MM.1S (cell line): ENCODE data around the gene COL26A1.

Experiments
- DNase-seq: peaks from one replicate; pipeline ENCODE4 v3.0.0-alpha.2; 2015
- H2AFZ ChIP-seq: fragments of 300-600 bp; sonication (generic); 2 replicates; pipeline ENCODE4 v1.6.0; 2016; ENCODE audit warnings: antibody characterized with exemption, low read length
- H3F3A ChIP-seq: fragments of 300-600 bp; sonication (generic); 2 replicates; pipeline ENCODE4 v1.6.1; 2016; ENCODE audit warnings: mild to moderate bottlenecking, antibody characterized with exemption, low read length, moderate library complexity, mixed read lengths; ENCODE audit not compliant: insufficient read depth
- H3K27ac ChIP-seq: fragments of 300-600 bp; sonication (generic); 2 replicates; pipeline ENCODE4 v1.5.1; 2016; ENCODE audit warnings: mild to moderate bottlenecking, low read length
- H3K27me3 ChIP-seq: fragments of 300-600 bp; sonication (generic); replicated peaks from 2 replicates; pipeline ENCODE4 v1.6.0; 2016; ENCODE audit warnings: low read length; ENCODE audit not compliant: insufficient read depth
- H3K36me3 ChIP-seq: fragments of 300-600 bp; sonication (generic); replicated peaks from 2 replicates; pipeline ENCODE4 v1.6.1; 2016; ENCODE audit warnings: mild to moderate bottlenecking, low read length, mixed read lengths; ENCODE audit not compliant: insufficient read depth
- H3K4me1 ChIP-seq: fragments of 300-600 bp; sonication (generic); 2 replicates; pipeline ENCODE4 v1.6.1; 2016; ENCODE audit warnings: low read length, mixed read lengths
- H3K4me2 ChIP-seq: fragments of 300-600 bp; sonication (generic); 2 replicates; pipeline ENCODE4 v1.6.0; 2016; ENCODE audit warnings: low read depth, low read length
- H3K4me3 ChIP-seq: fragments of 300-600 bp; sonication (generic); 2 replicates; pipeline ENCODE4 v1.5.1; 2016; ENCODE audit warnings: low read length, mixed read lengths
- H3K79me2 ChIP-seq: fragments of 300-600 bp; sonication (generic); 2 replicates; pipeline ENCODE4 v1.6.1; 2016; ENCODE audit warnings: mixed run types, low read length, mixed read lengths
- H3K9ac ChIP-seq: fragments of 300-600 bp; sonication (generic); 2 replicates; pipeline ENCODE4 v1.6.1; 2016; ENCODE audit warnings: low read length, mixed read lengths
- H3K9me2 ChIP-seq: fragments of 300-600 bp; sonication (generic); replicated peaks from 2 replicates; pipeline ENCODE4 v1.6.1; 2016; ENCODE audit warnings: mild to moderate bottlenecking, low read length, mixed read lengths; ENCODE audit not compliant: insufficient read depth
- H3K9me3 ChIP-seq: fragments of 300-600 bp; sonication (generic); replicated peaks from 2 replicates; pipeline ENCODE4 v1.6.1; 2016; ENCODE audit warnings: mild to moderate bottlenecking, low read length, mixed read lengths; ENCODE audit not compliant: insufficient read depth
- H4K20me1 ChIP-seq: fragments of 300-600 bp; sonication (generic); 2 replicates; pipeline ENCODE4 v1.6.1; 2016; ENCODE audit warnings: mild to moderate bottlenecking, low read length, moderate library complexity, mixed read lengths; ENCODE audit not compliant: insufficient read depth
- EZH2 ChIP-seq: fragments of 300-600 bp; sonication (generic); optimal IDR thresholded peaks from 2 replicates; pipeline ENCODE3; 2017; ENCODE audit warnings: low read depth, mild to moderate bottlenecking, antibody characterized with exemption, low read length, mixed read lengths
- EZH2phosphoT487 ChIP-seq: fragments of 300-600 bp; sonication (generic); IDR thresholded peaks from 2 replicates; pipeline ENCODE4 v1.6.1; 2018; ENCODE audit warnings: antibody characterized with exemption, low read length
- TF ChIP-seq, protein P1 (sequence below): fragments of 300-600 bp; sonication (generic); IDR thresholded peaks from 2 replicates; pipeline ENCODE4 v1.5.1; 2016; ENCODE audit warnings: antibody characterized with exemption, low read length, mixed read lengths

Gene COL26A1

GRCh38 chr7:101543242-101543766 is 180.6 kb downstream of the COL26A1 start:
- H3K4me2 ChIP-seq: no peak overlapping the region; the same call in 1 of the 2 replicates
- H3K27me3 ChIP-seq: peaks cover 14% of the 10 kb centered on the region
- H3K9ac ChIP-seq: no peak overlapping the region
- H2AFZ ChIP-seq: no peak overlapping the region
- H3K9me2 ChIP-seq: no peaks in the 10 kb centered on the region
- no peak for TF ChIP-seq EZH2phosphoT487
- TF ChIP-seq, protein P1, sequence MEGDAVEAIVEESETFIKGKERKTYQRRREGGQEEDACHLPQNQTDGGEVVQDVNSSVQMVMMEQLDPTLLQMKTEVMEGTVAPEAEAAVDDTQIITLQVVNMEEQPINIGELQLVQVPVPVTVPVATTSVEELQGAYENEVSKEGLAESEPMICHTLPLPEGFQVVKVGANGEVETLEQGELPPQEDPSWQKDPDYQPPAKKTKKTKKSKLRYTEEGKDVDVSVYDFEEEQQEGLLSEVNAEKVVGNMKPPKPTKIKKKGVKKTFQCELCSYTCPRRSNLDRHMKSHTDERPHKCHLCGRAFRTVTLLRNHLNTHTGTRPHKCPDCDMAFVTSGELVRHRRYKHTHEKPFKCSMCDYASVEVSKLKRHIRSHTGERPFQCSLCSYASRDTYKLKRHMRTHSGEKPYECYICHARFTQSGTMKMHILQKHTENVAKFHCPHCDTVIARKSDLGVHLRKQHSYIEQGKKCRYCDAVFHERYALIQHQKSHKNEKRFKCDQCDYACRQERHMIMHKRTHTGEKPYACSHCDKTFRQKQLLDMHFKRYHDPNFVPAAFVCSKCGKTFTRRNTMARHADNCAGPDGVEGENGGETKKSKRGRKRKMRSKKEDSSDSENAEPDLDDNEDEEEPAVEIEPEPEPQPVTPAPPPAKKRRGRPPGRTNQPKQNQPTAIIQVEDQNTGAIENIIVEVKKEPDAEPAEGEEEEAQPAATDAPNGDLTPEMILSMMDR: no peak
- no peak for TF ChIP-seq EZH2
- DNase-seq: no peak
- H3K27ac ChIP-seq: no peak overlapping the region
- no peaks in the 10 kb centered on the region for H3K4me1 ChIP-seq
- H3K36me3 ChIP-seq: no peaks in the 10 kb centered on the region
- H3K9me3 ChIP-seq: no peaks in the 10 kb centered on the region
- no peaks in the 10 kb centered on the region for H3F3A ChIP-seq
- H4K20me1 ChIP-seq: no peaks in the 10 kb centered on the region
- H3K79me2 ChIP-seq: no peaks in the 10 kb centered on the region
- H3K4me3 ChIP-seq: no peak overlapping the region

GRCh38 chr7:101543846-101544245 is 181.2 kb downstream of the COL26A1 start:
- no peak overlapping the region for H2AFZ ChIP-seq
- no peak overlapping the region for H3K4me2 ChIP-seq
- H3F3A ChIP-seq: no peaks in the 10 kb centered on the region
- H3K9me2 ChIP-seq: no peaks in the 10 kb centered on the region
- no peaks in the 10 kb centered on the region for H3K79me2 ChIP-seq
- H3K36me3 ChIP-seq: no peaks in the 10 kb centered on the region
- H3K9me3 ChIP-seq: no peaks in the 10 kb centered on the region
- no peak overlapping the region for H3K4me3 ChIP-seq
- no peak overlapping the region for H3K9ac ChIP-seq
- TF ChIP-seq, protein P1: no peak
- no peak for TF ChIP-seq EZH2phosphoT487
- TF ChIP-seq EZH2: no peak
- no peak for DNase-seq
- H4K20me1 ChIP-seq: no peaks in the 10 kb centered on the region
- H3K27me3 ChIP-seq: peaks cover 19% of the 10 kb centered on the region
- H3K27ac ChIP-seq: no peak overlapping the region
- no peaks in the 10 kb centered on the region for H3K4me1 ChIP-seq

DNA sequence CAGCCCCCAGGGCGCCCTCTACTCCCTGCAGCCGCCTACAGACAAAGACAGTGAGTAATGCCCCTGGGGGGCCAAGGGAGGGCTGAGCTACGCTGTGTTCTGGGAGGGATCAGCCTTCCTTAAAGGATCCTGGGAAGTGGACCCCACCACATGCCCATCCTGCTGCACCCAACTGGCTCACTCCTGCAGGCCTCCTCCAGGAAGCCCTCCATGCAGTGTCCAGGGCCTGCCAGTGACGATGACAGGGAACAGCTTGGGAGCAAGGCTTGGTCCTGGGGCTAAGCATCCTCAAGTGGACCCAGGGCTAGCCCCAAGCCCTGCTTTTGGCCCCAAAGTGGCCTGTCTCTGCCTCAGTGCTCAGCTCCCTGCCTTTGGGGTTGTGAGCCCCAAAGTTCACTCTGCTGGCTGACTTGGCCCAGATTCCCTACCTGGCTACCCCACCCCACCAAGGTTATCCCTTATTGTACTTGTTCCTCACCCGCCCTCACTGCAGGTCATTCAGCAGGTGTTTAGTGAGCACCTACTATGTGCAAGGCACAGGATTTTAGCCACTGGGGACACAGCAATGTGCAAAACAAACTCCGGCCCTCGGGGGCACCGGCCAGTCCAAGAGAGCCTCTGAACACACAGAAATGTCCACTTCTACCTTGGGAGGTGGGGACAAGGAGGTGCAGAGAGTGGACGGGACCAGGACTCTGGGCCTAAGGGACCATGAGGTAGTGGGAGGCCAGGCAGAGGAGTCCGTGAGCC is 182.9 kb downstream of the COL26A1 start:
- Histone ChIP-seq H3K27me3 (peaks cover 33% of the 10 kb centered on the region), H4K20me1 (no peaks in the 10 kb centered on the region), H3K9me3 (no peaks in the 10 kb centered on the region), H3K4me1 (no peaks in the 10 kb centered on the region), H2AFZ (no peak overlapping the region), H3K4me3 (no peak overlapping the region), H3K9ac (no peak overlapping the region), H3K4me2 (no peak overlapping the region), H3K9me2 (no peaks in the 10 kb centered on the region), H3K27ac (no peak overlapping the region), H3F3A (no peaks in the 10 kb centered on the region), H3K36me3 (no peaks in the 10 kb centered on the region), H3K79me2 (no peaks in the 10 kb centered on the region)
- no peak for DNase-seq
- TF ChIP-seq EZH2phosphoT487 (no peak), EZH2 (no peak)
- TF ChIP-seq, protein P1: no peak
